HG03439 (cell line): Measurements from ENCODE around the gene RIMS4.
"Not testable (repeated sequence)": the region's sequence is repeated elsewhere in the genome, so short reads cannot be mapped to it uniquely, and the experiment has no call there.

Experiments
- ATAC-seq: cut with Tn5 transposase; IDR thresholded peaks from one replicate; pipeline ENCODE4 v1.9.1; 2021; ENCODE audit warnings: mild to moderate bottlenecking, moderate library complexity; ENCODE audit not compliant: unreplicated experiment

Gene RIMS4

GRCh38 chr20:44830995-44831394 lies 20.6 kb upstream of the RIMS4 start:
- no peak for ATAC-seq

GRCh38 chr20:44830523-44830922 lies 20.2 kb upstream of the RIMS4 start:
- no peak for ATAC-seq

GRCh38 chr20:44829688-44830087 lies 19.3 kb upstream of the RIMS4 start:
- ATAC-seq, result no peak

- no peak for ATAC-seq
Measured at GRCh38 chr20:44828640-44829039, 18.3 kb upstream of the RIMS4 start.

GRCh38 chr20:44827401-44827800 lies 17.1 kb upstream of the RIMS4 start:
- ATAC-seq, result no peak

GRCh38 chr20:44821576-44821975 lies 11.2 kb upstream of the RIMS4 start:
- ATAC-seq, result not testable (repeated sequence)

GRCh38 chr20:44819936-44820335 lies 9.6 kb upstream of the RIMS4 start:
- ATAC-seq, result no peak

GRCh38 chr20:44817143-44817910 lies 7.0 kb upstream of the RIMS4 start:
- ATAC-seq, result no peak

GRCh38 chr20:44814937-44815336 lies 4.6 kb upstream of the RIMS4 start:
- no peak for ATAC-seq

GRCh38 chr20:44811150-44811685 lies 872 bp upstream of the RIMS4 start:
- ATAC-seq, result no peak

- ATAC-seq, result no peak
Measured at GRCh38 chr20:44810061-44810390, 320 bp downstream of the RIMS4 start.

- ATAC-seq, result no peak
Measured at GRCh38 chr20:44809380-44810060, 826 bp downstream of the RIMS4 start.

- no peak for ATAC-seq
Measured at GRCh38 chr20:44807684-44808056, 2.7 kb downstream of the RIMS4 start.

GRCh38 chr20:44807051-44807683 lies 3.2 kb downstream of the RIMS4 start:
- ATAC-seq, result no peak

- no peak for ATAC-seq
Measured at GRCh38 chr20:44805979-44806620, 4.2 kb downstream of the RIMS4 start.

- ATAC-seq, result no peak
Measured at GRCh38 chr20:44805335-44805978, 4.9 kb downstream of the RIMS4 start.

- no peak for ATAC-seq
Measured at GRCh38 chr20:44803383-44803941, 6.9 kb downstream of the RIMS4 start.

- ATAC-seq, result no peak
Measured at GRCh38 chr20:44802702-44803101, 7.6 kb downstream of the RIMS4 start.

GRCh38 chr20:44800391-44801046 lies 9.8 kb downstream of the RIMS4 start:
- ATAC-seq, result no peak

- ATAC-seq, result no peak
Measured at GRCh38 chr20:44799691-44800090, 10.7 kb downstream of the RIMS4 start.
